ENCODE measurements around the gene PLCB4.

- TF ChIP-seq CTCF (conservative IDR thresholded peaks at IDR 0.05; ENCODE audit: low read depth in 2 of 2) = no peak
- TF ChIP-seq POLR2AphosphoS5 (IDR thresholded peaks at IDR 0.05; ENCODE audit: low read depth) = no peak
- TF ChIP-seq ETS1 (IDR thresholded peaks at IDR 0.05) = no peak
Measured at GRCh38 chr20:9214685-9215084, 145.8 kb downstream of the PLCB4 start.

Data from GM23338 (cell line).